C4-2B (cell line): Measurements from ENCODE around the gene PPP2R2B.

ENCODE experiments used
- ZFX ChIP-seq: fragments of 450-650 bp; IDR thresholded peaks from 2 replicates; pipeline ENCODE4 v1.6.1; 2017
- TF ChIP-seq, protein P1 (sequence below): fragments of 450-650 bp; conservative IDR thresholded peaks from 2 replicates; pipeline ENCODE4 v1.5.1; 2017; ENCODE audit warnings: mild to moderate bottlenecking

DNA sequence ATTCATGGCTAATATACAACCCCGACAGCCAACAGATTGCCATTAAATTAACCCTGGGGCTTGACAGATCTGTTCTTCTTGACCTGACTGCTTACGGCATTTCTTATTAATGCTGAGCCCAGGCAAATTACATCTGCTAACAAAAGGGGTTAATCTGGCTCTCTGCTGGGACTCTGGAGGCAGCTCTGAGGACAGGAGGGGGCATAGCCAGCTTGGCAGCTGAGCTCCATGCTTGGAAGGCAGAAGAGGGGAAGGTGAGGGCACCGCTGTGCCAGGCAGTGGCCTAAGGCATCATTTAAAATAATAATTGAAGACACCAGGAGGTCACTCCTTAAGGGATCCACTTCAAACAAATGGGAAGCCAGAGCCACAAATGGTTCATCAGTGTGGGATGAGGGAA is 236.6 kb downstream of the PPP2R2B start:
- TF ChIP-seq, protein P1, sequence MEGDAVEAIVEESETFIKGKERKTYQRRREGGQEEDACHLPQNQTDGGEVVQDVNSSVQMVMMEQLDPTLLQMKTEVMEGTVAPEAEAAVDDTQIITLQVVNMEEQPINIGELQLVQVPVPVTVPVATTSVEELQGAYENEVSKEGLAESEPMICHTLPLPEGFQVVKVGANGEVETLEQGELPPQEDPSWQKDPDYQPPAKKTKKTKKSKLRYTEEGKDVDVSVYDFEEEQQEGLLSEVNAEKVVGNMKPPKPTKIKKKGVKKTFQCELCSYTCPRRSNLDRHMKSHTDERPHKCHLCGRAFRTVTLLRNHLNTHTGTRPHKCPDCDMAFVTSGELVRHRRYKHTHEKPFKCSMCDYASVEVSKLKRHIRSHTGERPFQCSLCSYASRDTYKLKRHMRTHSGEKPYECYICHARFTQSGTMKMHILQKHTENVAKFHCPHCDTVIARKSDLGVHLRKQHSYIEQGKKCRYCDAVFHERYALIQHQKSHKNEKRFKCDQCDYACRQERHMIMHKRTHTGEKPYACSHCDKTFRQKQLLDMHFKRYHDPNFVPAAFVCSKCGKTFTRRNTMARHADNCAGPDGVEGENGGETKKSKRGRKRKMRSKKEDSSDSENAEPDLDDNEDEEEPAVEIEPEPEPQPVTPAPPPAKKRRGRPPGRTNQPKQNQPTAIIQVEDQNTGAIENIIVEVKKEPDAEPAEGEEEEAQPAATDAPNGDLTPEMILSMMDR, result no peak
- no peak for TF ChIP-seq ZFX
